SK-N-MC (cell line): ENCODE measurements around the gene CACNG7.

ENCODE experiments used
- EZH2 ChIP-seq: fragments of 200-600 bp; sonication (generic); IDR thresholded peaks from one replicate; pipeline ENCODE4 v1.6.1; 2017; ENCODE audit warnings: antibody characterized with exemption
- FOXP2 ChIP-seq: optimal IDR thresholded peaks from 2 replicates; pipeline ENCODE3; 2011; ENCODE audit warnings: mild to moderate bottlenecking, moderate library complexity; ENCODE audit not compliant: insufficient read depth; ENCODE audit errors: extremely low read length, control extremely low read depth
- POLR2AphosphoS5 ChIP-seq: IDR thresholded peaks from 2 replicates; pipeline ENCODE4 v1.6.1; 2012; ENCODE audit warnings: mild to moderate bottlenecking, low read depth, low read length, borderline replicate concordance

GRCh38 chr19:53905787-53906186 is 3.3 kb upstream of the CACNG7 start:
- TF ChIP-seq EZH2 (no peak), POLR2AphosphoS5 (no peak), FOXP2 (no peak)
